Testis (tissue), 3 donors: ENCODE measurements around the gene BEAN1. TPM values are rescaled to one million over a fixed set of nuclear protein-coding genes. Genes with fewer than 3 reads are reported as not detected.

ENCODE experiments used
- DNase-seq: peaks from one replicate; pipeline ENCODE4 v3.0.0-alpha.2; 2019
- H3K27ac ChIP-seq, 2 donors: fragments of 200-600 bp; sonication (generic); one replicate each; pipeline ENCODE4 v1.5.1; 2019
- H3K27me3 ChIP-seq: fragments of 200-600 bp; sonication (generic); one replicate; pipeline ENCODE4 v1.5.1; 2019
- H3K36me3 ChIP-seq: fragments of 200-600 bp; sonication (generic); one replicate; pipeline ENCODE4 v1.5.1; 2017; ENCODE audit warnings: low read depth; ENCODE audit errors: missing control alignments
- H3K4me1 ChIP-seq: fragments of 200-600 bp; sonication (generic); one replicate; pipeline ENCODE4 v1.5.1; 2019
- H3K4me3 ChIP-seq, 2 donors: fragments of 200-600 bp; sonication (generic); one replicate each; pipeline ENCODE4 v1.5.1; 2017 to 2019
- H3K9me3 ChIP-seq: fragments of 200-600 bp; sonication (generic); one replicate; pipeline ENCODE4 v1.5.1; 2017
- CTCF ChIP-seq, 3 experiments: fragments of 450-650 bp in 2 of 3; fragments of 200-600 bp in 1 of 3; sonication (generic) in 1 of 3; IDR thresholded peaks; one replicate each; pipeline ENCODE4 v1.5.1; 2016 to 2019; ENCODE audit warnings: antibody characterized with exemption in 3 of 3, mild to moderate bottlenecking in 2 of 3, moderate library complexity in 1 of 3
- POLR2A ChIP-seq: fragments of 450-650 bp; IDR thresholded peaks from one replicate; pipeline ENCODE4 v1.6.1; 2017; ENCODE audit warnings: antibody characterized with exemption, mild to moderate bottlenecking, moderate library complexity
- WGBS, 2 donors: methylation state at CpG; one replicate each; pipeline ENCODE4 v1.1.5; 2018; 5-methylcytosine and 5-hydroxymethylcytosine counted together
- intact Hi-C: fragments of 100-400 bp; cut with DNase I; formaldehyde crosslinking; loops from one replicate; pipeline ENCODE4 v1.15.1; 2023; ENCODE audit warnings: low total_unique reads
- polyA plus RNA-seq: library from polyadenylated mRNA; stranded (reverse); fragments of 350-450 nt; fragmentation: Illumina TruSeq; extraction: RNeasy Lipid Tissue Mini Kit (QIAGEN cat#74804); gene quantifications from one replicate; pipeline ENCODE4 v1.2.3, GENCODE V29; 2014; ENCODE audit warnings: low read depth, low replicate concordance; ENCODE audit not compliant: insufficient read depth
- total RNA-seq, 2 donors: library from RNA; depleted of rRNA; stranded (reverse); fragments of >200 nt; gene quantifications; one replicate each; pipeline ENCODE4 v1.2.3, GENCODE V29; 2016

The BEAN1 gene
- total and polyA plus RNA-seq, 3 donors from 2014 or later = 4.2 to 18.0 (median 6.1) TPM

GRCh38 chr16:66529475-66529874 lies 102.4 kb downstream of the BEAN1 start:
- WGBS, 2 donors = 82 to 95% methylated on average over 6 of the region's 6 CpGs
- H3K36me3 ChIP-seq = no peaks in the 10 kb centered on the region
- no peak for TF ChIP-seq CTCF (IDR thresholded peaks at IDR 0.05)
- TF ChIP-seq POLR2A = no peak

More at GRCh38 chr16:66529475-66529874, 102.4 kb downstream of the BEAN1 start:
- intact Hi-C loops = no loop called here
- Histone ChIP-seq H3K27me3 (no peaks in the 10 kb centered on the region), H3K27ac (no peak overlapping the region), H3K4me3 (no peak overlapping the region), H3K9me3 (no peaks in the 10 kb centered on the region), H3K4me1 (no peaks in the 10 kb centered on the region)
- no peak for DNase-seq

Other genes starting within 250 kb of the BEAN1 start
- gene CDH5, start 60.6 kb upstream of the BEAN1 start, total RNA-seq = 10 to 100 TPM; 22.1 to 40.6 TPM
- gene CDH5, start 60.6 kb upstream of the BEAN1 start, polyA plus RNA-seq = 23.8 TPM
- 10 to 100 TPM; 51.7 to 66.8 TPM for gene TK2, start 122.8 kb downstream of the BEAN1 start, total RNA-seq
- gene TK2, start 122.8 kb downstream of the BEAN1 start, polyA plus RNA-seq = 73.4 TPM
- gene CKLF, start 125.3 kb downstream of the BEAN1 start, total RNA-seq = 10 to 100 TPM; 49.5 to 71.5 TPM
- gene CKLF, start 125.3 kb downstream of the BEAN1 start, polyA plus RNA-seq = 128 TPM
- 10 to 100 TPM; 24.0 to 47.5 TPM for gene CMTM1, start 139.1 kb downstream of the BEAN1 start, total RNA-seq
- gene CMTM1, start 139.1 kb downstream of the BEAN1 start, polyA plus RNA-seq = 103 TPM
- gene CMTM2, start 152.2 kb downstream of the BEAN1 start, total RNA-seq = 100 to 1,000 TPM; 307 to 454 TPM
- 1,249 TPM for gene CMTM2, start 152.2 kb downstream of the BEAN1 start, polyA plus RNA-seq
- 100 to 1,000 TPM; 137 to 182 TPM for gene CMTM3, start 177.4 kb downstream of the BEAN1 start, total RNA-seq
- 149 TPM for gene CMTM3, start 177.4 kb downstream of the BEAN1 start, polyA plus RNA-seq